ENCODE measurements around the gene XRCC3. TPM values are rescaled to one million over a fixed set of nuclear protein-coding genes. Genes with fewer than 3 reads are reported as not detected.

XRCC3 gene
- total RNA-seq, 1 donor from 2014 or later, result 35.2 TPM

DNA sequence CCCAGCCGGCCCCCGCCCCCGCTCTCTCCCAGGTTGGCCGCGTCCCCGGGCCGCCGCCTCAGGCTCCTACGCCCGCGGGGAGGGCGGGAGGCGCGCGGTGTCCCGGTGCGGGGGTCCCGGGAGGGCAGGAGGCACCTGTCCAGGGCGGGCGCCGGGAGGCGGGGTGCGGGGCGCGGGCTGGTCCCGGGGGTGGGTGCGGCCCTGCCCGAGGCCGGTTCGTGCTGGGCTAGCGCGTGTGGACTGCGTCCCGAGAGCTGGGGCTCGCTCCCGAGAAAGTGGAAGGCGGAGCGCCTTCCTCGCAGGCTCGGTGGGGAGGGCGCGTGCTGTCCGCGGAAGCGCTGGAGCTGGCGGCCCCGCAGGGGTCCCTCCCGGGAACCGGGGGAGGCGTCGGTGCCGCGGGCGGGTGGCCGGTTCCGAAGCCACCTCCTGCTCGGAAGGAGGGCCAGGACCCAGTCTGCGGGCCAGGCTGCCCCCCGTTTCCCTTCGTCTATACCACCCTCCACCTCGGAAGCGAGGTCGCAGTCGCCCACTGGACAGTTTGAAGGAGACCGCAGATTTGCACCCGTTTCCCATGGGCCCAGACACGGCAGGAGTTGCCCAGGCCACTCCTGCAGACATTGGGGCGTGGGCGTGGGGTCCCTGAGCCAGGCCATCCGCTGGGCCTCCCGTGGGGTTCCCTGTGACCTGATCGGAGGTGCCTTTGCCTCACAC is 995 bp upstream of the XRCC3 start:
- H3K9me3 Mint-ChIP-seq, result no peaks in the 10 kb centered on the region
- H3K27ac Mint-ChIP-seq, result peak overlapping the region; percentile 78
- peaks cover 42% of the 10 kb centered on the region for H3K4me1 Mint-ChIP-seq (ENCODE audit: unreplicated experiment)
- DNase-seq (ENCODE audit: extremely low spot score, unreplicated experiment), result no peak
- peaks cover 3% of the 10 kb centered on the region for H3K36me3 Mint-ChIP-seq
- peak overlapping the region; percentile 88 for H3K4me3 Mint-ChIP-seq
- TF ChIP-seq, protein P1, sequence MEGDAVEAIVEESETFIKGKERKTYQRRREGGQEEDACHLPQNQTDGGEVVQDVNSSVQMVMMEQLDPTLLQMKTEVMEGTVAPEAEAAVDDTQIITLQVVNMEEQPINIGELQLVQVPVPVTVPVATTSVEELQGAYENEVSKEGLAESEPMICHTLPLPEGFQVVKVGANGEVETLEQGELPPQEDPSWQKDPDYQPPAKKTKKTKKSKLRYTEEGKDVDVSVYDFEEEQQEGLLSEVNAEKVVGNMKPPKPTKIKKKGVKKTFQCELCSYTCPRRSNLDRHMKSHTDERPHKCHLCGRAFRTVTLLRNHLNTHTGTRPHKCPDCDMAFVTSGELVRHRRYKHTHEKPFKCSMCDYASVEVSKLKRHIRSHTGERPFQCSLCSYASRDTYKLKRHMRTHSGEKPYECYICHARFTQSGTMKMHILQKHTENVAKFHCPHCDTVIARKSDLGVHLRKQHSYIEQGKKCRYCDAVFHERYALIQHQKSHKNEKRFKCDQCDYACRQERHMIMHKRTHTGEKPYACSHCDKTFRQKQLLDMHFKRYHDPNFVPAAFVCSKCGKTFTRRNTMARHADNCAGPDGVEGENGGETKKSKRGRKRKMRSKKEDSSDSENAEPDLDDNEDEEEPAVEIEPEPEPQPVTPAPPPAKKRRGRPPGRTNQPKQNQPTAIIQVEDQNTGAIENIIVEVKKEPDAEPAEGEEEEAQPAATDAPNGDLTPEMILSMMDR (conservative IDR thresholded peaks at IDR 0.05), result no peak
- H3K27me3 Mint-ChIP-seq, result peaks cover 3% of the 10 kb centered on the region

DNA sequence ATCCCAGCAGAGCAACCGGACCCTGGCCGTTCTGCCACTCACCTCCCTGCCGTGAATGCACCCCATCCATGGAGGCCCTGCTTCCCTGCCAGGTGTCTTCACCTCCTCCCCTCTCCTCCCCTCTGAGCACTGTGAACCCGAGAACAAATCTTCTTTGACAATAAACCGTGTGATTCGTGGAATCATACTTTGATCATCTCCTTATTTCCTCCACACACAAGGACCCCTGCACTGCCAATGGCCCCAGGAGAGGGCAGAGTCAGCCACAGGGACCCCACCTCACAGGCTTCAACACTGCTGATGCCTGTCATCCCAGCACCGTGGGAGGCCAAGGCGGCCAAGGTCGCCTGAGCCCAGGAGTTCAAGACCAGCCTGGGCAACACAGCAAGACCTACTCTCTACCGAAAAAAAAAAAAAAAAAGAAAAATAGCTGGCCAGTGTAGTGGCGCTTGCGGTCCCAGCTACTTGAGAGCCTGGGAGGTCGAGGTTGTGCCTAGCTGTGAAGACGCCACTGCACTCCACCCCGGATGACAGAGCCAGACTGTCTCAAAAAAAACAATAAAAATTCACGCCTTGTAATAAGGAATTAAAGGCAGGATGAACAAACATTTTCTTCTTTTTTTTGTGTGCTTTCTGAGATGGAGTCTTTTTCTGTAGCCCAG is 1.1 kb downstream of the XRCC3 start:
- Mint-ChIP-seq H3K4me3 (peak overlapping the region; percentile 83), H3K27me3 (peaks cover 3% of the 10 kb centered on the region), H3K9me3 (no peaks in the 10 kb centered on the region), H3K27ac (peak overlapping the region; percentile 64), H3K4me1 (ENCODE audit: unreplicated experiment) (peaks cover 37% of the 10 kb centered on the region), H3K36me3 (peaks cover 5% of the 10 kb centered on the region)
- TF ChIP-seq, protein P1 (conservative IDR thresholded peaks at IDR 0.05), result no peak
- DNase-seq (ENCODE audit: extremely low spot score, unreplicated experiment), result no peak

DNA sequence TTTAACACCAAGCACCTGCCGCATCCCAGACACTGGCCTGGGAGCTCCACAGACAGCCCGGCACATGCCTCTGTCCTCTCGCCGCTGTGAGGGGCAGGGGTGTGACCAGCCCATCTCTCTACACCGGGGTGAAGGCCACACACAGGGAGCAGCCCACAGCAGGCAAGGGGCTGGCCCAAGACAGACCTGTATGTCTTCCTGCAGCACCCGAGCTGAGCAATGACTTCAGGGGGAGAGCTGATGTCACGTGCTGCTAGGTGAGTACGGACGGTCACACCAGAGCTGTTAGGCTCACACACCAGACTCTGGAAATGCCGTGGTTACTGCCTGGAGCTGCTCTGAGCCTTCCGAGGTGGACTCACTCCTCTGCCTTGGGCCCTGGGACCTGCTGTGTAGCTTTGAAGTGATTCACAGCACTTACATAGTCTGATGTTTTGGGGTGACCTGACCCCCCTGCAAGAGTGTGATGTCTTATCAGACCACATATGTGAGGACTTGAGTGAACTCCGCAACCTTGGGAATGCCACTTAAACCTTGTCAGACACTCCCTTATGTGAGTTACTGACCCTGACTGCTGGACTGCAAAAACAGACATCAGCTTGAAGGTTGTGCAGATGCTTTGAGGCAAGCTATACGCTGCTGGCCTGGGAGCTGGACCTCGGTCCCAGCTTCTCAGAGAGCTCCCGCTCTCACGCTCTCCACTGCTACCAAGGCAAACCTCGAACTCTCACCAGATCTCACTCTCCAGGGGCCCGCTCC is 1.8 kb downstream of the XRCC3 start:
- TF ChIP-seq, protein P1 (conservative IDR thresholded peaks at IDR 0.05), result no peak
- H3K27ac Mint-ChIP-seq, result peak overlapping the region; percentile 64

DNA sequence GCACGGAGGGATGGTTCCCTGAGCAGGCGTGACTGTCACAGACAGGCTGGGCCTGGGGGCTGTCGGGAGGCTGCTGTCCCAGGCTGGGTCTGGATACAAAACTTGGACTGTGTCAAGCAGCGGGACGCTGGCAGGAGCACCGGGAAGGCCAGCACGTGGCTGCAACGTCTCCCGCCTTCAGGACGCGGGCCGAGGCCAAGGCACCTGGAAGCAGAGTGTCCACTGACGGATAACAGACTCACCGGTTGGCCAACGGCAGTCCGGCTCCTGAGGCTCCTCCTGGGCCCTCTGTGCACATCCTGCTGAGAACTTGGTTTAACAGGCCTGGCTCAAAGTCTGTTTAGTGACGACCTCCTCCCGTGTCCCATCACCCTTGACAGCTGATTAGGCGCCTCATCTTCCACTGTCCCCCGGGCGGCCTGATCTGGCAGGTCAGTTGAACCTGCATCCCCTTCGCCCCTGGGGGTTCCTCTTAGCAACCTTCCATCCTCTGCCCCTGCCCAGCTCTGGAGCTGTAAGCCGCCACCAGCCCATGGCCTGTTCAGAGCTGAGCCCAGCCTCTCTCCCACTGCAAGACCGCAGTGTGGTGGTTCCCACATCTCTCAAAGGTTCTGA is 2.5 kb downstream of the XRCC3 start:
- H3K4me3 Mint-ChIP-seq, result peak overlapping the region; percentile 32

More for the DNA sequence above, 1.8 kb downstream of the XRCC3 start:
- peaks cover 6% of the 10 kb centered on the region for H3K36me3 Mint-ChIP-seq
- H3K27me3 Mint-ChIP-seq, result peaks cover 3% of the 10 kb centered on the region
- peak overlapping the region; percentile 83 for H3K4me3 Mint-ChIP-seq
- DNase-seq (ENCODE audit: extremely low spot score, unreplicated experiment), result no peak
- H3K4me1 Mint-ChIP-seq (ENCODE audit: unreplicated experiment), result peaks cover 32% of the 10 kb centered on the region
- H3K9me3 Mint-ChIP-seq, result no peaks in the 10 kb centered on the region

More for the DNA sequence above, 2.5 kb downstream of the XRCC3 start:
- H3K9me3 Mint-ChIP-seq, result no peaks in the 10 kb centered on the region
- TF ChIP-seq, protein P1 (conservative IDR thresholded peaks at IDR 0.05), result no peak
- H3K4me1 Mint-ChIP-seq (ENCODE audit: unreplicated experiment), result peaks cover 27% of the 10 kb centered on the region
- H3K27ac Mint-ChIP-seq, result peak overlapping the region; percentile 64
- H3K36me3 Mint-ChIP-seq, result peaks cover 6% of the 10 kb centered on the region
- no peak for DNase-seq (ENCODE audit: extremely low spot score, unreplicated experiment)
- H3K27me3 Mint-ChIP-seq, result peaks cover 3% of the 10 kb centered on the region
